A549 (cell line): ENCODE data around the gene GAMT. TPM values are rescaled to one million over a fixed set of nuclear protein-coding genes. Genes with fewer than 3 reads are reported as not detected.

Experiments used
- ATAC-seq, 2 experiments: fragments of 200-7000 bp in 1 of 2; fragments of >200 bp in 1 of 2; cut with Nextera tagmentation in 1 of 2; cut with Tn5 transposase in 1 of 2; 3 replicates each; pipeline versions ENCODE4 v1.8.0 to v1.9.1; 2018 to 2020; ENCODE audit warnings: mild to moderate bottlenecking in 1 of 2, moderate library complexity in 1 of 2
- CTCF ChIA-PET: fragments of 300-600 bp; sonication (Branson Sonifier 250); formaldehyde crosslinking; extraction: SDS; loops from one replicate; lab custom pipeline; 2021; ENCODE audit warnings: antibody characterized with exemption, inconsistent platforms; lab: Yijun Ruan, JAX
- POLR2A ChIA-PET: fragments of 350-600 bp; formaldehyde crosslinking; extraction: SDS; loops from one replicate; lab custom pipeline; 2021; ENCODE audit warnings: antibody characterized with exemption, inconsistent platforms; lab: Yijun Ruan, JAX
- DNase-seq, 2 experiments: peaks; one replicate each; pipeline versions ENCODE4 v3.0.0 to v3.0.0-alpha.2; 2011 to 2016; ENCODE audit warnings: low read depth in 1 of 2, low spot score in 1 of 2
- FAIRE-seq: peaks from 2 replicates; lab custom pipeline; 2011; peaks lifted over from hg19 to GRCh38; lab: Jason Lieb, UNC
- H3K27ac ChIP-seq, 2 experiments: fragments of >200 bp; sonication (Bioruptor Twin); formaldehyde crosslinking; 3 replicates each; pipeline ENCODE4 v1.5.1; 2016 to 2017
- H3K4me1 ChIP-seq: fragments of >200 bp; sonication (Bioruptor Twin); formaldehyde crosslinking; 3 replicates; pipeline ENCODE4 v1.6.1; 2016
- H3K4me2 ChIP-seq: fragments of >200 bp; sonication (Bioruptor Twin); formaldehyde crosslinking; 3 replicates; pipeline ENCODE4 v1.6.1; 2016
- H3K4me3 ChIP-seq: fragments of >200 bp; sonication (Bioruptor Twin); formaldehyde crosslinking; 3 replicates; pipeline ENCODE4 v1.5.1; 2016
- H3K9me3 ChIP-seq: fragments of >200 bp; sonication (Bioruptor Twin); formaldehyde crosslinking; 3 replicates; pipeline ENCODE4 v1.6.1; 2016
- ATOH8 ChIP-seq: fragments of 250-450 bp; sonication (Bioruptor Pico); IDR thresholded peaks from 2 replicates; pipeline ENCODE4 v1.5.0; 2020; ENCODE audit warnings: low read depth, mild to moderate bottlenecking, moderate library complexity
- BHLHE40 ChIP-seq: IDR thresholded peaks from 2 replicates; pipeline ENCODE4 v1.6.1; 2012; ENCODE audit warnings: low read depth, low read length, inconsistent platforms
- CBX8 ChIP-seq: fragments of 200-600 bp; sonication (generic); IDR thresholded peaks from 2 replicates; pipeline ENCODE4 v1.6.1; 2016
- CHD2 ChIP-seq: fragments of 150-350 bp; IDR thresholded peaks from 2 replicates; pipeline ENCODE4 v1.6.1; 2014; ENCODE audit warnings: low read length; ENCODE audit not compliant: partially characterized antibody
- CTCF ChIP-seq: fragments of >200 bp; sonication (Bioruptor Twin); formaldehyde crosslinking; IDR thresholded peaks from 3 replicates; pipeline ENCODE4 v1.5.1; 2016
- EHMT2 ChIP-seq: fragments of 200-600 bp; sonication (generic); IDR thresholded peaks from 2 replicates; pipeline ENCODE4 v1.6.1; 2016; ENCODE audit warnings: antibody characterized with exemption, low read depth, mild to moderate bottlenecking, moderate library complexity
- ELK1 ChIP-seq: fragments of 150-350 bp; IDR thresholded peaks from 2 replicates; pipeline ENCODE4 v1.6.1; 2014; ENCODE audit warnings: low read depth, mild to moderate bottlenecking, low read length
- FOSL2 ChIP-seq, 2 experiments: fragments of 450-650 bp in 1 of 2; fragments of >200 bp in 1 of 2; sonication (Bioruptor Twin) in 1 of 2; formaldehyde crosslinking; IDR thresholded peaks; 2 replicates each; pipeline versions ENCODE4 v1.5.0 to v1.6.1; 2016 to 2020; ENCODE audit warnings: mild to moderate bottlenecking in 1 of 2, moderate library complexity in 1 of 2
- HDAC2 ChIP-seq: fragments of 200-600 bp; sonication (generic); IDR thresholded peaks from 2 replicates; pipeline ENCODE4 v1.6.1; 2016
- HES2 ChIP-seq: fragments of >200 bp; sonication (Bioruptor Twin); formaldehyde crosslinking; IDR thresholded peaks from 2 replicates; pipeline ENCODE4 v1.6.1; 2016
- JUN ChIP-seq, 2 experiments: fragments of >200 bp; sonication (Bioruptor Twin); formaldehyde crosslinking; IDR thresholded peaks; 2 replicates in 1 of 2; 3 replicates in 1 of 2; pipeline ENCODE4 v1.6.1; 2016 to 2017
- JUNB ChIP-seq: fragments of >200 bp; sonication (Bioruptor Twin); formaldehyde crosslinking; IDR thresholded peaks from 2 replicates; pipeline ENCODE4 v1.6.1; 2016
- KDM1A ChIP-seq: fragments of 200-600 bp; sonication (generic); IDR thresholded peaks from 2 replicates; pipeline ENCODE4 v1.6.1; 2016; ENCODE audit warnings: low read depth, mild to moderate bottlenecking
- NFE2L2 ChIP-seq: fragments of 150-350 bp; conservative IDR thresholded peaks from 2 replicates; pipeline ENCODE4 v1.6.1; 2014; ENCODE audit warnings: low read length
- NR3C1 ChIP-seq: fragments of >200 bp; sonication (Bioruptor Twin); formaldehyde crosslinking; IDR thresholded peaks from 3 replicates; pipeline ENCODE4 v1.6.1; 2017
- RARB ChIP-seq: fragments of 250-450 bp; sonication (Bioruptor Pico); IDR thresholded peaks from 2 replicates; pipeline ENCODE4 v1.8.0; 2021; ENCODE audit warnings: mild to moderate bottlenecking, moderate library complexity
- TFCP2L1 ChIP-seq: fragments of 250-450 bp; sonication (Bioruptor Pico); IDR thresholded peaks from 2 replicates; pipeline ENCODE4 v1.5.0; 2021; ENCODE audit warnings: mild to moderate bottlenecking
- TP53 ChIP-seq: fragments of 250-450 bp; sonication (Bioruptor Pico); IDR thresholded peaks from 2 replicates; pipeline ENCODE4 v1.5.0; 2021; ENCODE audit warnings: mild to moderate bottlenecking, moderate library complexity
- USF2 ChIP-seq: fragments of 450-650 bp; IDR thresholded peaks from 2 replicates; pipeline ENCODE4 v1.6.1; 2014; ENCODE audit warnings: antibody characterized with exemption
- ZC3H11A ChIP-seq: fragments of 450-650 bp; IDR thresholded peaks from 2 replicates; pipeline ENCODE4 v1.6.1; 2014; ENCODE audit warnings: antibody characterized with exemption, mild to moderate bottlenecking
- WGBS: methylation state at CpG from one replicate; pipeline ENCODE4 v1.1.6; 2017; ENCODE audit errors: missing lambda C conversion rate; 5-methylcytosine and 5-hydroxymethylcytosine counted together
- polyA plus RNA-seq, 4 experiments: library from polyadenylated mRNA; depleted of rRNA in 3 of 4; stranded (reverse); fragments of >200 nt; fragmentation: RNase III in 1 of 4; extraction: RNeasy Plus Mini Kit Qiagen cat#74134 plus additional on column Dnase treatment in 1 of 4; gene quantifications; 2 replicates in 3 of 4; 3 replicates in 1 of 4; pipeline ENCODE4 v1.2.3, GENCODE V29; 2011 to 2017

GAMT gene
- polyA plus RNA-seq, 2 of the 4 experiments (the other 2 are of a cell fraction): 13.6 to 26.0 TPM

- DNase-seq: no peak
- Histone ChIP-seq H3K27ac (no peak overlapping the region), H3K4me2 (no peak overlapping the region), H3K4me3 (no peak overlapping the region), H3K9me3 (no peaks in the 10 kb centered on the region), H3K4me1 (peaks cover 4% of the 10 kb centered on the region)
- WGBS: 77% methylated on average over 7 of the region's 39 CpGs
- ATAC-seq: no peak
- no peak for FAIRE-seq
- POLR2A ChIA-PET: no interaction called here
- CTCF ChIA-PET: interaction anchor here (1.0 kb wide), 1 partner anchor 18 kb away, joined by 4 read pairs; no protein-coding TSS in a partner anchor
- TF ChIP-seq FOSL2 (IDR thresholded peaks at IDR 0.05) (no peak), FOSL2 (CRISPR knock-in tag; IDR thresholded peaks at IDR 0.05) (no peak), ELK1 (no peak), EHMT2 (no peak), TFCP2L1 (CRISPR knock-in tag) (no peak), ZC3H11A (no peak), RARB (no peak), JUN (IDR thresholded peaks at IDR 0.05) (no peak), ATOH8 (CRISPR knock-in tag) (no peak), NR3C1 (no peak), NFE2L2 (no peak), KDM1A (no peak), CTCF (no peak), HES2 (no peak), BHLHE40 (no peak), HDAC2 (no peak), JUNB (no peak), CBX8 (no peak)
Observed at GRCh38 chr19:1434577-1435060, 33.3 kb upstream of the GAMT start.

GRCh38 chr19:1434040-1434366, 32.7 kb upstream of the GAMT start:
- ATAC-seq (no peak), FAIRE-seq (no peak), DNase-seq (no peak)
- CTCF ChIA-PET: no interaction called here
- POLR2A ChIA-PET: no interaction called here
- Histone ChIP-seq H3K27ac (no peak overlapping the region), H3K9me3 (no peaks in the 10 kb centered on the region), H3K4me2 (no peak overlapping the region), H3K4me3 (no peak overlapping the region), H3K4me1 (peaks cover 4% of the 10 kb centered on the region)
- TF ChIP-seq EHMT2 (no peak), USF2 (no peak), CHD2 (no peak), TP53 (CRISPR knock-in tag) (no peak), ZC3H11A (no peak)
- 100% methylated on average over 6 of the region's 17 CpGs for WGBS
